ENCODE data around the gene ZFR.
"Not testable (repeated sequence)": the region's sequence is repeated elsewhere in the genome, so short reads cannot be mapped to it uniquely, and the experiment has no call there.

ZFR gene

GRCh38 chr5:32455311-32455710, 10.8 kb upstream of the ZFR start:
- Histone ChIP-seq H3K9me3 (ENCODE audit: insufficient read depth, low read length) (no peaks in the 10 kb centered on the region), H2AFZ (ENCODE audit: low read depth, low read length, severe bottlenecking) (no peak overlapping the region), H3K9ac (ENCODE audit: low read length) (no peak overlapping the region), H3K4me2 (ENCODE audit: low read depth, low read length, poor library complexity, severe bottlenecking) (no peak overlapping the region), H3K36me3 (ENCODE audit: low read length) (no peaks in the 10 kb centered on the region), H3K79me2 (ENCODE audit: insufficient read depth, low read length) (no peaks in the 10 kb centered on the region), H3K27me3 (ENCODE audit: low read length) (no peaks in the 10 kb centered on the region), H3K4me3 (ENCODE audit: insufficient read depth, low read length, poor library complexity, severe bottlenecking) (no peak overlapping the region), H3K9me2 (replicated peaks; ENCODE audit: insufficient read depth, low read length) (no peaks in the 10 kb centered on the region), H3K27ac (ENCODE audit: low read depth, low read length) (no peak overlapping the region), H3F3A (ENCODE audit: insufficient read depth) (no peaks in the 10 kb centered on the region), H4K20me1 (ENCODE audit: low read depth, low read length) (no peaks in the 10 kb centered on the region)
- no peak for TF ChIP-seq EZH2phosphoT487 (conservative IDR thresholded peaks at IDR 0.05; ENCODE audit: low read length)
- no peak for TF ChIP-seq CTCF (IDR thresholded peaks at IDR 0.05; ENCODE audit: insufficient read depth, low read length, poor library complexity, severe bottlenecking)

GRCh38 chr5:32454821-32455220, 10.3 kb upstream of the ZFR start:
- H3K79me2 ChIP-seq (ENCODE audit: insufficient read depth, low read length): no peaks in the 10 kb centered on the region
- H3K4me2 ChIP-seq (ENCODE audit: low read depth, low read length, poor library complexity, severe bottlenecking): no peak overlapping the region
- no peaks in the 10 kb centered on the region for H3K9me3 ChIP-seq (ENCODE audit: insufficient read depth, low read length)
- H3K27me3 ChIP-seq (ENCODE audit: low read length): no peaks in the 10 kb centered on the region
- TF ChIP-seq EZH2phosphoT487 (conservative IDR thresholded peaks at IDR 0.05; ENCODE audit: low read length) (no peak), CTCF (IDR thresholded peaks at IDR 0.05; ENCODE audit: insufficient read depth, low read length, poor library complexity, severe bottlenecking) (no peak)
- no peak overlapping the region for H3K9ac ChIP-seq (ENCODE audit: low read length)
- H2AFZ ChIP-seq (ENCODE audit: low read depth, low read length, severe bottlenecking): no peak overlapping the region
- H3K9me2 ChIP-seq (replicated peaks; ENCODE audit: insufficient read depth, low read length): no peaks in the 10 kb centered on the region
- no peaks in the 10 kb centered on the region for H3K36me3 ChIP-seq (ENCODE audit: low read length)
- H3K4me3 ChIP-seq (ENCODE audit: insufficient read depth, low read length, poor library complexity, severe bottlenecking): no peak overlapping the region
- H3F3A ChIP-seq (ENCODE audit: insufficient read depth): no peaks in the 10 kb centered on the region
- H4K20me1 ChIP-seq (ENCODE audit: low read depth, low read length): no peaks in the 10 kb centered on the region
- H3K27ac ChIP-seq (ENCODE audit: low read depth, low read length): no peak overlapping the region

GRCh38 chr5:32453916-32454315, 9.4 kb upstream of the ZFR start:
- TF ChIP-seq EZH2phosphoT487 (conservative IDR thresholded peaks at IDR 0.05; ENCODE audit: low read length) (no peak), CTCF (IDR thresholded peaks at IDR 0.05; ENCODE audit: insufficient read depth, low read length, poor library complexity, severe bottlenecking) (no peak)
- Histone ChIP-seq H3F3A (ENCODE audit: insufficient read depth) (no peaks in the 10 kb centered on the region), H3K9me2 (replicated peaks; ENCODE audit: insufficient read depth, low read length) (no peaks in the 10 kb centered on the region), H3K27me3 (ENCODE audit: low read length) (no peaks in the 10 kb centered on the region), H3K36me3 (ENCODE audit: low read length) (no peaks in the 10 kb centered on the region), H3K27ac (ENCODE audit: low read depth, low read length) (no peak overlapping the region), H3K4me3 (ENCODE audit: insufficient read depth, low read length, poor library complexity, severe bottlenecking) (no peak overlapping the region), H2AFZ (ENCODE audit: low read depth, low read length, severe bottlenecking) (no peak overlapping the region), H3K4me2 (ENCODE audit: low read depth, low read length, poor library complexity, severe bottlenecking) (no peak overlapping the region), H3K9me3 (ENCODE audit: insufficient read depth, low read length) (no peaks in the 10 kb centered on the region), H3K9ac (ENCODE audit: low read length) (no peak overlapping the region), H3K79me2 (ENCODE audit: insufficient read depth, low read length) (no peaks in the 10 kb centered on the region), H4K20me1 (ENCODE audit: low read depth, low read length) (no peaks in the 10 kb centered on the region)

GRCh38 chr5:32452316-32452715, 7.8 kb upstream of the ZFR start:
- H3K9me3 ChIP-seq (ENCODE audit: insufficient read depth, low read length); H3K79me2 ChIP-seq (ENCODE audit: insufficient read depth, low read length); H3K27me3 ChIP-seq (ENCODE audit: low read length); H3K36me3 ChIP-seq (ENCODE audit: low read length); H3K4me3 ChIP-seq (ENCODE audit: insufficient read depth, low read length, poor library complexity, severe bottlenecking); H3K4me2 ChIP-seq (ENCODE audit: low read depth, low read length, poor library complexity, severe bottlenecking); H3K9me2 ChIP-seq (replicated peaks; ENCODE audit: insufficient read depth, low read length); H3K27ac ChIP-seq (ENCODE audit: low read depth, low read length); H3K9ac ChIP-seq (ENCODE audit: low read length); H3F3A ChIP-seq (ENCODE audit: insufficient read depth); H4K20me1 ChIP-seq (ENCODE audit: low read depth, low read length); H2AFZ ChIP-seq (ENCODE audit: low read depth, low read length, severe bottlenecking): not testable (repeated sequence)
